Coronary artery (tissue), 2 donors: ENCODE results near the gene GNAT2.

Experiments
- DNase-seq: peaks from one replicate; pipeline ENCODE4 v3.0.0-alpha.2; 2017; ENCODE audit warnings: low spot score
- H3K27ac ChIP-seq, 2 donors: fragments of 200-600 bp; sonication (generic); one replicate each; pipeline ENCODE4 v1.5.1; 2016 to 2019
- H3K4me3 ChIP-seq: fragments of 200-600 bp; sonication (generic); 2 replicates; pipeline ENCODE4 v1.5.1; 2016; ENCODE audit warnings: mild to moderate bottlenecking, moderate library complexity
- CTCF ChIP-seq: fragments of 200-600 bp; sonication (generic); IDR thresholded peaks from one replicate; pipeline ENCODE4 v1.5.1; 2019; ENCODE audit warnings: antibody characterized with exemption

The GNAT2 gene

GRCh38 chr1:109621379-109622136 lies 2.1 kb upstream of the GNAT2 start:
- H3K4me3 ChIP-seq: peak overlapping the region; percentile 73
- DNase-seq: no peak
- H3K27ac ChIP-seq: peak overlapping the region in 1 of 2 donors; percentile 88
- no peak for TF ChIP-seq CTCF

- TF ChIP-seq CTCF: no peak
- H3K4me3 ChIP-seq: peak overlapping the region; percentile 73
- DNase-seq: peak; percentile 97
- peak overlapping the region; percentile 84 to 88 for H3K27ac ChIP-seq
These were observed 1.4 kb upstream of the GNAT2 start for GRCh38 chr1:109620841-109621286.

- peak; percentile 79 for DNase-seq
- Histone ChIP-seq H3K27ac (peak overlapping the region; percentile 84 to 88), H3K4me3 (peak overlapping the region; percentile 73)
- no peak for TF ChIP-seq CTCF
These were observed 980 bp upstream of the GNAT2 start for GRCh38 chr1:109620401-109620791.

GRCh38 chr1:109618661-109619575 lies 498 bp downstream of the GNAT2 start:
- DNase-seq: no peak

GRCh38 chr1:109617291-109617801 lies 2.1 kb downstream of the GNAT2 start:
- no peak overlapping the region for H3K4me3 ChIP-seq
- peak overlapping the region in 1 of 2 donors; percentile 57 for H3K27ac ChIP-seq
- no peak for DNase-seq
- TF ChIP-seq CTCF: no peak

More at GRCh38 chr1:109618661-109619575, 498 bp downstream of the GNAT2 start:
- H3K27ac ChIP-seq: peak overlapping the region; percentile 57 to 88
- no peak for TF ChIP-seq CTCF
- peak overlapping the region; percentile 73 for H3K4me3 ChIP-seq

- H3K27ac ChIP-seq: peak overlapping the region in 1 of 2 donors; percentile 57
- no peak for TF ChIP-seq CTCF
- DNase-seq: no peak
- H3K4me3 ChIP-seq: no peak overlapping the region
These were observed 3.0 kb downstream of the GNAT2 start for GRCh38 chr1:109616391-109616790.
